HFFc6 (cell line): ENCODE measurements around the gene PARD3B. TPM values are rescaled to one million over a fixed set of nuclear protein-coding genes. Genes with fewer than 3 reads are reported as not detected.

Source experiments
- DNase-seq: peaks from one replicate; pipeline ENCODE4 v3.0.0-alpha.2; 2018
- H3K27ac Mint-ChIP-seq: 2 replicates; pipeline ENCODE4 v1.8.0; 2020; ENCODE audit warnings: mild to moderate bottlenecking, mixed read lengths
- H3K27me3 Mint-ChIP-seq: 2 replicates; pipeline ENCODE4 v1.8.0; 2021; ENCODE audit warnings: mild to moderate bottlenecking, moderate library complexity, mixed read lengths; ENCODE audit not compliant: insufficient read depth
- H3K36me3 Mint-ChIP-seq: 2 replicates; pipeline ENCODE4 v1.8.0; 2021; ENCODE audit warnings: low read depth, mixed read lengths
- H3K4me1 Mint-ChIP-seq: 2 replicates; pipeline ENCODE4 v1.8.0; 2020; ENCODE audit warnings: low read depth, mixed read lengths
- H3K4me3 Mint-ChIP-seq: 2 replicates; pipeline ENCODE4 v1.8.0; 2020; ENCODE audit warnings: mild to moderate bottlenecking, moderate library complexity, mixed read lengths
- H3K9me3 Mint-ChIP-seq: 2 replicates; pipeline ENCODE4 v1.8.0; 2020; ENCODE audit warnings: mild to moderate bottlenecking, mixed read lengths
- total RNA-seq, 6 experiments: library from RNA; stranded (reverse); fragmentation: NEBNext Ultra II Directional; extraction: Animal tissue kit (Norgen Biotek cat#: 25700); gene quantifications; 2 replicates in 1 of 6; 3 replicates in 5 of 6; pipeline ENCODE4 v1.2.3, GENCODE V29; 2021
- TF ChIP-seq, protein P1 (sequence below): fragments of 200-600 bp; sonication (generic); IDR thresholded peaks from 2 replicates; pipeline ENCODE4 v1.5.0; 2021; ENCODE audit warnings: antibody characterized with exemption, mild to moderate bottlenecking

The PARD3B gene
- total RNA-seq, 6 experiments from 2014 or later = 14.0 to 22.4 (median 15.3) TPM

DNA sequence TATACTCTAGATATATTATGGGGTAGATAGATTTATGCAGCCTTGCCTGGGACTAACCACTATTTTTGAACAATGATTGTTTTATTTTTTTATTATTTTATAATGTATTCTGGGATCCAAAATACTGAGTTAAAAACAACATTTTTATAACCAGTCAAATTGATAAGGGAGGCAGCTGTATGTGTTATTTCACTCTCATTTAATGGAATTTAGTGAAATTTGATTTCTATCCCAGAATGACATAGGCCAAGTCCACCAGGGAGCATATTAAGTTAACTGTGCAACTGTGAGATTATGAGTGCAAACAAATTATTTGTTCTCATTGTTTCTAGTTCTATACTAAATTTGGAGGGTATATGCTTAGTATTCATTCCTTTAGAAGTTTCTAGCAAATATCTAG is 583.5 kb downstream of the PARD3B start:
- Mint-ChIP-seq H3K4me3 (no peak overlapping the region), H3K27ac (no peak overlapping the region), H3K36me3 (peaks cover 8% of the 10 kb centered on the region), H3K4me1 (no peaks in the 10 kb centered on the region), H3K27me3 (no peaks in the 10 kb centered on the region; the same call in 1 of the 2 replicates), H3K9me3 (no peaks in the 10 kb centered on the region)
- TF ChIP-seq, protein P1, sequence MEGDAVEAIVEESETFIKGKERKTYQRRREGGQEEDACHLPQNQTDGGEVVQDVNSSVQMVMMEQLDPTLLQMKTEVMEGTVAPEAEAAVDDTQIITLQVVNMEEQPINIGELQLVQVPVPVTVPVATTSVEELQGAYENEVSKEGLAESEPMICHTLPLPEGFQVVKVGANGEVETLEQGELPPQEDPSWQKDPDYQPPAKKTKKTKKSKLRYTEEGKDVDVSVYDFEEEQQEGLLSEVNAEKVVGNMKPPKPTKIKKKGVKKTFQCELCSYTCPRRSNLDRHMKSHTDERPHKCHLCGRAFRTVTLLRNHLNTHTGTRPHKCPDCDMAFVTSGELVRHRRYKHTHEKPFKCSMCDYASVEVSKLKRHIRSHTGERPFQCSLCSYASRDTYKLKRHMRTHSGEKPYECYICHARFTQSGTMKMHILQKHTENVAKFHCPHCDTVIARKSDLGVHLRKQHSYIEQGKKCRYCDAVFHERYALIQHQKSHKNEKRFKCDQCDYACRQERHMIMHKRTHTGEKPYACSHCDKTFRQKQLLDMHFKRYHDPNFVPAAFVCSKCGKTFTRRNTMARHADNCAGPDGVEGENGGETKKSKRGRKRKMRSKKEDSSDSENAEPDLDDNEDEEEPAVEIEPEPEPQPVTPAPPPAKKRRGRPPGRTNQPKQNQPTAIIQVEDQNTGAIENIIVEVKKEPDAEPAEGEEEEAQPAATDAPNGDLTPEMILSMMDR = no peak
- no peak for DNase-seq

DNA sequence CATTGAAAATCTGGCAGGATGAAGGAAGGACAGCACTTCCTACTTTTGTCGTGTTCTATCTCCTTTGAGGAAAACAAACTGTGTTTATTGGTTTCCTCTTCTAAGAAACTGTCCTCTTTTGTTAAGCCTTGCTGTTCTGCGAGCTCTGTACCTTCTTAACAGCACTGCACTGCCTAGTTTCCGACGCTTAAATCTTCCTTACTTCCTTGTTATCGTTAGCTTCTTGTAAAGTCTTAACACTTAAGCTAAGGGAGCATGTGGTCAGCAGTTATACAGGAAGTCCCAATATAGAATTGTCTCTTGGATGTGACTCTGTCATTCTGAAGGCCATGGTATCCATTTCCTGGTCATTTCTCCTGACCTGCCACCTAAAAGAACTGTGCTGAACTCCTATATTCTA is 584.3 kb downstream of the PARD3B start:
- DNase-seq = no peak
- H3K9me3 Mint-ChIP-seq = no peaks in the 10 kb centered on the region
- H3K27me3 Mint-ChIP-seq = no peaks in the 10 kb centered on the region; the same call in 1 of the 2 replicates

DNA sequence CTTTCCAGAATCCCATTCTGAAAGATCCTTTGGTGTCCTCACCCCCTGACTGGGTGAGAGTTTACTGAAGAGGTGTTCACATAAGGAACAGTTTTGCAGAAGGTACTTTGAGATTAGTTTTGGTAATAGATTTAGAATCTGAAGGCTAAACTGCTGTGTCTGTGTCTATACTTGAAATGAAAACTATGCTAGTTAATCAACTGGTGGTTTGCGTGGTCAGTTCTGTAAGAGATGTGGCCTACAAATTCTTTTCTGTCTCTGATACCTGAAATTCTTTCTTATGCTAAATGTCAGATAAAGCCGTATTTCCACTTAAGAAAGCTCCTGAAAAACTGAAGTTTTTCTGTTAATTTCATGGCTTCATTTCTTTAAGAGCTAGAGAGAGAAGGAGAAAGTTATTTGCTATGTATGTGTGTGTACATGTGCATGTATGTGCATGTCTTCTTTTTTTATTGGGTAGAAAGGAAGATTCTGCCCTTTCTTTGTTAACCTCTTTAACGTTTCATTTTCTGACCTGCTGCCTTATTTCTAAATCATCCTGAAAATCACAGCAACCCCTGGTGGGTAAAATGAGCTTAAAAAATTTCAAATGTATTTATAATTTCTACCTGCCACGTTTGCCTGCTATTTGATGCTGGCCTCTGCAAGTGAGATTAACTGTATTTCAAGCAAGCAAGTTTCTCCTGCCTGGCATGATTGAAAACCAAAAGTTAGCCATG is 585.0 kb downstream of the PARD3B start:
- Mint-ChIP-seq H3K4me1 (no peaks in the 10 kb centered on the region), H3K36me3 (peaks cover 8% of the 10 kb centered on the region), H3K27me3 (no peaks in the 10 kb centered on the region; the same call in 1 of the 2 replicates), H3K27ac (no peak overlapping the region), H3K9me3 (no peaks in the 10 kb centered on the region), H3K4me3 (no peak overlapping the region)
- DNase-seq = no peak
- TF ChIP-seq, protein P1 = no peak; the same call in 1 of the 2 replicates

More for the DNA sequence above, 584.3 kb downstream of the PARD3B start:
- TF ChIP-seq, protein P1 = no peak
- no peaks in the 10 kb centered on the region for H3K4me1 Mint-ChIP-seq
- peaks cover 8% of the 10 kb centered on the region for H3K36me3 Mint-ChIP-seq
- H3K4me3 Mint-ChIP-seq = no peak overlapping the region
- no peak overlapping the region for H3K27ac Mint-ChIP-seq

DNA sequence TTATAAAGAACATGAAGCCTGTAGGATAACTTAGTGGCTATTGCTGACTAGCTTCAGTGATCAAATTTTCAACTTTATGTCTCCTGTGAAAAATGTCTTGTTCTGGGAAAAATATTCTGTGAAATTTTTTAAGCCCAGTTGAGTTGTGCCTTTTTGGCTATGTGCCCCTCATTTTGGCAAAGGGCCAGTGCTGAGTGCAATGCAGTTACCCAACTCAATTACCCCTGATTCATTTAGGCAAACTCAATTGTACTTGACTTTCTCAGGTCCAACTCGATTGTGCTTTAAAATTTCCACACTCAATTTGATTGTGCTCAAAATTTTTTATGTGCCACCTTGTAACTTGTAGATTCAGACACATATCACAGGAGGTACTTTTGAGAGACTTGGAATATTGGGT is 588.3 kb downstream of the PARD3B start:
- Mint-ChIP-seq H3K36me3 (peaks cover 10% of the 10 kb centered on the region), H3K27me3 (no peaks in the 10 kb centered on the region), H3K4me3 (no peak overlapping the region), H3K4me1 (no peaks in the 10 kb centered on the region), H3K9me3 (no peaks in the 10 kb centered on the region), H3K27ac (no peak overlapping the region)
- no peak for DNase-seq
- TF ChIP-seq, protein P1 = no peak

DNA sequence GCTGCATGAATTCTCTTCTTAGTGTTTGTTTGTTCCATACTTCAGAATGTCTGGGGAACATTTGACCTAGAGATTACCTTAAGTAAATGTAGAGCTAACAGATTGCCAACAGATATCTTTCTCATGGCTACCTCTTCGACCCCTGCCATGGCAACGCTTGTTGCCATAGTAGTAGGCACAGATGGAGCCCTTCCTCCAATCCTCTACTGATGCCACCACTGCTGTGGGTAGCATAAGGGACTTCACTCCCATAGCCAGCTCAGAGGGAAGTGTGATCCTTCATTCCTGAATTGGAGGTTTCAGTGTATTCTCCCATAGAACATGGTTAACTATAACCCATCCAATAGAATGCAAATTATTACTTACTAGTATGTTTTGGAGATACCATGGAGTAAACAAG is 593.5 kb downstream of the PARD3B start:
- no peaks in the 10 kb centered on the region for H3K4me1 Mint-ChIP-seq
- no peak overlapping the region for H3K27ac Mint-ChIP-seq
- TF ChIP-seq, protein P1 = no peak
- H3K4me3 Mint-ChIP-seq = no peak overlapping the region
- H3K27me3 Mint-ChIP-seq = no peaks in the 10 kb centered on the region
- no peak for DNase-seq
- peaks cover 10% of the 10 kb centered on the region; the same call in 1 of the 2 replicates for H3K36me3 Mint-ChIP-seq
- no peaks in the 10 kb centered on the region for H3K9me3 Mint-ChIP-seq
